Measurements from ENCODE around the gene RNF223.
"Not testable (repeated sequence)": the region's sequence is repeated elsewhere in the genome, so short reads cannot be mapped to it uniquely, and the experiment has no call there.

RNF223 gene

GRCh38 chr1:1106510-1107221 lies 32.6 kb upstream of the RNF223 start:
- no peak for DNase-seq

GRCh38 chr1:1104152-1104551 lies 30.0 kb upstream of the RNF223 start:
- DNase-seq = not testable (repeated sequence)

- DNase-seq = no peak
These were observed 27.4 kb upstream of the RNF223 start for GRCh38 chr1:1101503-1101902.

GRCh38 chr1:1100296-1100695 lies 26.2 kb upstream of the RNF223 start:
- no peak for DNase-seq

- DNase-seq = no peak
These were observed 25.5 kb upstream of the RNF223 start for GRCh38 chr1:1099506-1100183.

- peak in 1 of 2 donors; percentile 74 for DNase-seq
These were observed 24.7 kb upstream of the RNF223 start for GRCh38 chr1:1098681-1099421.

- DNase-seq = not testable (repeated sequence)
These were observed 22.0 kb upstream of the RNF223 start for GRCh38 chr1:1096136-1096535.

GRCh38 chr1:1094981-1095380 lies 20.9 kb upstream of the RNF223 start:
- no peak for DNase-seq

- no peak for DNase-seq
These were observed 19.5 kb upstream of the RNF223 start for GRCh38 chr1:1093610-1093943.

GRCh38 chr1:1092894-1093609 lies 18.9 kb upstream of the RNF223 start:
- DNase-seq = no peak

- DNase-seq = no peak
These were observed 18.2 kb upstream of the RNF223 start for GRCh38 chr1:1092149-1092855.

GRCh38 chr1:1091344-1092148 lies 17.4 kb upstream of the RNF223 start:
- no peak for DNase-seq

GRCh38 chr1:1090424-1091343 lies 16.6 kb upstream of the RNF223 start:
- DNase-seq = no peak

GRCh38 chr1:1089731-1090423 lies 15.8 kb upstream of the RNF223 start:
- DNase-seq = no peak

GRCh38 chr1:1088801-1089680 lies 14.9 kb upstream of the RNF223 start:
- DNase-seq = no peak

GRCh38 chr1:1088029-1088800 lies 14.1 kb upstream of the RNF223 start:
- DNase-seq = no peak

- DNase-seq = no peak
These were observed 13.4 kb upstream of the RNF223 start for GRCh38 chr1:1087351-1088028.
